ENCODE measurements around the gene NT5DC1.

NT5DC1 gene

DNA sequence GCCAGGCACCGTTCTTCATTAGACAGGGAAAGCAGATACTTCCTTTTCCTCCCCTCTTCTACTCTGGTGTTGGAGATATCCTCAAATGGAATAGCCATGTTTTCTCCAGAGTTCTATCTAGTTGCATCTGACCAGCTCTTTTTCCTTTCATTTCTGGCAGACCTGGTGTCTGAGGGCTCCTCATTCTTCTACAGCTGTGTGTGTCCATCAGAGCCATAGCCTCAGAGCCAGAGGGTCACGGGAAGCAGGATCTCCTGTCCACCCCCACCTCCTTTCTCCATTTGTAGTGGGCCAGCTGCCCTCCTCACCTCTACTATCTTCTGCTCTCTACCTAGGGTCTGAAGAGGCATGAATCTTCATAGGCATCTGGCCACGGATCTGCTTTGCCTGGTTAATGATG lies 96.2 kb downstream of the NT5DC1 start:
- DNase-seq (ENCODE audit: low spot score): no peak

- DNase-seq (ENCODE audit: low spot score): no peak
Observed at GRCh38 chr6:116200619-116201249, 100.1 kb downstream of the NT5DC1 start.

GRCh38 chr6:116201538-116201937 lies 100.9 kb downstream of the NT5DC1 start:
- DNase-seq (ENCODE audit: low spot score): no peak

GRCh38 chr6:116205281-116205680 lies 104.6 kb downstream of the NT5DC1 start:
- DNase-seq (ENCODE audit: low spot score): no peak

DNA sequence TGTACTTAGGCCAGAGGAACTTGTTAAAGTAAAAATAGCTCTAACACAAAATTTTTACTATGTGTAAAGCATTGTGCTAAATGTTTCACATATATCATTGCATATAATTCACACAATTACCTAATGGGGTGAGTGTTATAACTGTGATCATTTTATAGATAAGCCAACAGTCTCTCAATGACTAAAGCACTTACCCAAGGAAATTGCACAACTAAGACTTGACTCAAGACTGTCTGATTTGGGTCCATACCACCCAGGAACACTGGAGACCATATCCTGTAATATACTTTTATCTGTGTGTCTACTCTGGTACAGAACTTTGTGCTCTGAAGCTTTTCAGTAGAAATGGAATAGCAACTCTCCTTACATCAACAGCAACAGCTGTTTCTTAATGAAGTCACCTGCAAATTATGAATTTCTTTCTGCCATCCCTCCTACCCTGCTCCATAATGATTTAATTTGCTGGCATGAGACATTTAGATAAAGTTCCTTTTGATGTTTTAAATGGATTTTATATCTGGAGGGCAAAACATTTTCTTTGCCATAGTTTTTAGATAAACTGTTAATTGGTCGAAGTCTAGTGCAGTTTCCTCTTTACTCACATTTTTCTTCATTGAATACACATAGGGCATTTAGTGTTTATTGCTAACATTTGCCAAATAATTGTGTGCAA lies 105.7 kb downstream of the NT5DC1 start:
- DNase-seq (ENCODE audit: low spot score): no peak

GRCh38 chr6:116208056-116208785 lies 107.6 kb downstream of the NT5DC1 start:
- no peak for DNase-seq (ENCODE audit: low spot score)

- DNase-seq (ENCODE audit: low spot score): no peak
Observed at GRCh38 chr6:116210316-116210715, 109.7 kb downstream of the NT5DC1 start.

GRCh38 chr6:116210750-116211425 lies 110.2 kb downstream of the NT5DC1 start:
- no peak for DNase-seq (ENCODE audit: low spot score)

DNA sequence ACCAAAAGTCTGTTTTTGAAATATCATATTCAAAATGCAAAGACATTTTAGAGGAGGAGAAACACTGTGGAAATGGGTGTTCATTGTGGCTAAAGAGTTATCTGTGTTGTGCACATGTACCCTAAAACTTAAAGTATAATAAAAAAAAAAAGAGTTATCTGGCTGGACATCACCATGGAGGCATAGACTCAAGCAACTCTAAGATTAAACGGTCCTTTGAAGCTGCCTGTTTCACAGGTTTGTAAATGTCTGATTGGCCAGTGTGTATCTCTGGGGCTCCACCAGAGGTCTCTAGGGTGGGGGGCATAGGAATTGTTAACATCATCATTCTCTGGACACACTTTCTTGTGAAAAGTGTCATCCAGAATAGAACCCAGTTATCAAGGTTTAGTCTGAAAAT lies 114.0 kb downstream of the NT5DC1 start:
- no peak for DNase-seq (ENCODE audit: low spot score)

DNA sequence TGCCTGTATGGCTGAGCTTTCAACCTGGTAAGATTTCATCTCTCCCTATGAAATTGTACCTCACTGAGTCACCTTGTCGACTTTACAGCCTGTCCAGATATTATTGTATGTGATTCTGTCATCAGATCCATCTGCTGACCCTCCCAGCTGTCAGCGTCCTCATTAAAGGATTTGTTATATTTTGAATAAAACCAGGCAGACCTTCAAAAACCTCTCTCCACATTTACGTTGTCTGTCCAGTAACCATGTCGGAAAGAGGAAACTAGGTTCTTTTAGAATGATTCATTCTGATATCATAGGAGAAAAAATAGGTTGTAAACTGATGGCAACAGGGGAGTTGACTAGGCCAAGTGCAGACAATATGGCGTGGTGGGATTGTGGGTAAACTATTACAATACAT lies 114.8 kb downstream of the NT5DC1 start:
- DNase-seq (ENCODE audit: low spot score): no peak

DNA sequence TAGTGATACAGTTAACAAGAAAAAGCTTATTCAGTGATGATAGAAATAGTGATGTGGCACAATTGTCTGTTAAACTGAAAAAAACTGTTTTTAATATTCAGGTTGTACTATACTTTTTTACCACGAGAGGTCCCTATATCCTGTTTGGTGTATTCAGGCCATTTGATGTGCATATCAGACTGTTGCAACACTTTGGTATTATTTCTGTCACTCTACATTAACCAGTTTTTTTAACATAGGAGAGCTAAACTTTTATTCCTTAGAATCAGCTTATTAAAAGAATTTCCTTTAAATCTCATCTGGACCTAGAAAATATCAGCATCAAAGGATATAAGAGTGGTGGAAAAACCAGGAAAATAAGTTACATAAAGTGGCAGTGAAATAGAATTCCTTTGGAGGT lies 116.4 kb downstream of the NT5DC1 start:
- peak; percentile 43 for DNase-seq (ENCODE audit: low spot score)

DNA sequence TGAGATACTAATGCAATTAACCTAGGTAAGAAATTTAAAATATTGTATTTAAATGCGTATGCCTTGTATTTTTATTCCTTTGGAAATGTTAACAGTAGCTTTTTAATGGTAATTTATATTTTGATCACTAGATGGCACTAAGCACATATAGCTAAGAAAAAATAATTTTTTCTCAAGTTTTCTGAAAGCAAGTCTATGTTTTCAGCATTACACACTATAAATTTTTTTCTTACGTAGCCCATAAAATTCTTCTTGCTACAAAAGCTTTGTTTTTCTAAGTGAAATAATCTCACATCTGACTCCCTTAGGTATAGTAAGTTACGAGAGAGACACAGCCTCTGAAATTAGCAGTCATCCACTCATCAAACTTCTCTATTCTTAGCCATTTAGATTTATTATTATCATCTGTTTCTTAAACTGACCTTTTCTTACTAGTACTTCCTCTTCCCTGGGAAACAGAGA lies 117.5 kb downstream of the NT5DC1 start:
- DNase-seq (ENCODE audit: low spot score): peak; percentile 21

- no peak for DNase-seq (ENCODE audit: low spot score)
Observed at GRCh38 chr6:116218866-116219265, 118.2 kb downstream of the NT5DC1 start.

- no peak for DNase-seq (ENCODE audit: low spot score)
Observed at GRCh38 chr6:116221067-116221466, 120.4 kb downstream of the NT5DC1 start.

DNA sequence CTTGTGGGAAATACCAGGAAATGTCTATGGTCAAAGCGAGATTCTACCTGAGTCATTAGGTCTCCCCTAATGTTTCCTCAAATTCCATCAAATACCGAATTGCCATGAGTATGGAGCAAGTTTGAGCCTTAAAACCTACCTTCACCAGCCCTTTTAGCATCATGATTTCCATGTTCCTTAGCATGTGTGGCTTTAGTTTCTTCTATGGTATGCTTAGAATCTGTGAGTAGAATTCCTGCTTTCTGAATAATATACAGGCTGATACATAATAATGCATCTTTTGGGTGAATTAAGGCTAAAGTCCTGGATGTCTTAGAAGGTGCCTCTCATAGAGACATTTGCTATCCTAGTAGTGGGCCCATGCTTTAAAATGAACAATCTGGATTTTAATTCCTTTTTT lies 121.3 kb downstream of the NT5DC1 start:
- no peak for DNase-seq (ENCODE audit: low spot score)

DNA sequence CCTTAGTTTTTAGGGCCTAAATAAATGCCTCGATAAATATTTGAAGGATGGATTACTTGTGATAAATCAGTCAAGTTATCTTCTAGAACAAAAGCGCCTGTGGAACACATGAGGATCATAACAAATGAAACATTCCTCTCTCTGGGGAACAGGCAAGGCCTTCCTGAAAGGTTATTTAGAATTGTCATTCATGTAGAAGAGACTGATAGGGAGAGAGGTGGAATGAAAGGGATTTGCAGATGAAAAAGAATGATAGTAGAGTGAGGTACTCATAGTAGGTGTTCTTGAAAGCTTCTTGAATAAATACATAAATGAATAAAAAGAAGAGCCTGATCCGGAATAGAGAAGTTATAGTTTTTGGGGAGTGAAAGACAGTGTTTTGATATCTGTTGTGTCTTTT lies 122.7 kb downstream of the NT5DC1 start:
- DNase-seq (ENCODE audit: low spot score): no peak

- no peak for DNase-seq (ENCODE audit: low spot score)
Observed at GRCh38 chr6:116229287-116229913, 128.7 kb downstream of the NT5DC1 start.

DNA sequence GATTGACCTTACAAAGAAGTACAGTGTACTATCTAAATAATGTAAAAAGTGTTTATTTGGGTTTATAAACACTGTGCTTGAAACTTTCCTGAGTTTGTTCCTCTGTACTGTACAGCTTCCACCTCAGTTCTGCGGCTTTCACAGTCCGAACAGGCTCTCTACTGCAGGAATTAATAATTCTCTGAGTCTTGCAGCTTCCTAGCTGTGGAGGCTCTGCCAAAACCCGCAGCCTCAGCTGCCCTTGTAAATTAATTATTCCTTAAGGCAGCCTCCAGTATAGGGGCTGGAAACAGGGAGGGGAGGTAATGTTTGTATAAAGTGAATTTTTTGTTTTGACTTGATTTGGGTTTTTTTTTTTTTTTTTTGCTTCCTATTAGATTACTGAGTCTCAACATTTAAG lies 134.0 kb downstream of the NT5DC1 start:
- DNase-seq (ENCODE audit: low spot score): no peak

GRCh38 chr6:116238083-116238482 lies 137.4 kb downstream of the NT5DC1 start:
- DNase-seq (ENCODE audit: low spot score): no peak

DNA sequence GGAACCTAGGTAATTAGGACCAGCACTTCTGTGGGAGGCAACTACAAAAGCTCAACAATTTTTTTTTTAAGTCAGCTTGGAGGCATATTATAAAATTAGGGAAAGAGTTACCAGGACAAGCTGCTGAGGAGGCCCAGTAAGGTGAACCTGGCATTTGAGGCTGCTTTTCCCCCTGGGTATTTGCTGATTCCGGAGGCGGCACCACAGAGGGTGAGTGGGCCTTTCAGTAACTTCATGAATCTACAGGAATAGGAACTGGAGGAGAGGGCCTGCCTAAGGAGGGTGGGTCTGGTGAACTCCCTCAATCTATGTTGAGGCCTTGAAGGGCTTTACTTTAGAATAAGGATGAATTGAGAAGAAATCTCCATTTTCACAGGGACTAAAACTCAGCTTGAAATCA lies 138.6 kb downstream of the NT5DC1 start:
- DNase-seq (ENCODE audit: low spot score): no peak

- no peak for DNase-seq (ENCODE audit: low spot score)
Observed at GRCh38 chr6:116239856-116240255, 139.2 kb downstream of the NT5DC1 start.

GRCh38 chr6:116244284-116244683 lies 143.6 kb downstream of the NT5DC1 start:
- no peak for DNase-seq (ENCODE audit: low spot score)
